T-helper 1 cell (primary cell): Measurements from ENCODE around the gene STAMBP.
"Not testable (repeated sequence)": the region's sequence is repeated elsewhere in the genome, so short reads cannot be mapped to it uniquely, and the experiment has no call there.

Experiments
- DNase-seq, 5 donors: peaks; one replicate each; pipeline ENCODE4 v3.0.0-alpha.2; 2012 to 2020

The STAMBP gene

GRCh38 chr2:73888388-73888787, 59.6 kb downstream of the STAMBP start:
- DNase-seq = no peak

GRCh38 chr2:73889206-73889605, 60.4 kb downstream of the STAMBP start:
- no peak for DNase-seq

- DNase-seq = no peak
Observed at GRCh38 chr2:73890301-73891092, 61.7 kb downstream of the STAMBP start.

- DNase-seq = no peak
Observed at GRCh38 chr2:73891276-73891901, 62.6 kb downstream of the STAMBP start.

- DNase-seq = no peak
Observed at GRCh38 chr2:73892631-73893329, 64.0 kb downstream of the STAMBP start, which contains the start of gene ACTG2. TSS of gene ACTG2 (plus strand) at chr2:73893008. CDS start at chr2:73901312, 8,304 bp downstream.

GRCh38 chr2:73893764-73894474, 65.2 kb downstream of the STAMBP start:
- DNase-seq = no peak

GRCh38 chr2:73894475-73894850, 65.7 kb downstream of the STAMBP start:
- DNase-seq = no peak

GRCh38 chr2:73894877-73895276, 66.1 kb downstream of the STAMBP start:
- DNase-seq = no peak

GRCh38 chr2:73895473-73895872, 66.7 kb downstream of the STAMBP start:
- no peak for DNase-seq

- peak in 1 of 5 donors; percentile 48 for DNase-seq
Observed at GRCh38 chr2:73896362-73897239, 67.8 kb downstream of the STAMBP start.

GRCh38 chr2:73897240-73897583, 68.5 kb downstream of the STAMBP start:
- DNase-seq = no peak

- no peak for DNase-seq
Observed at GRCh38 chr2:73897934-73898333, 69.2 kb downstream of the STAMBP start.

GRCh38 chr2:73899801-73900336, 71.1 kb downstream of the STAMBP start:
- no peak for DNase-seq

- DNase-seq = no peak
Observed at GRCh38 chr2:73901143-73901542, 72.4 kb downstream of the STAMBP start.

GRCh38 chr2:73902284-73902683, 73.5 kb downstream of the STAMBP start:
- no peak for DNase-seq

GRCh38 chr2:73903313-73903712, 74.6 kb downstream of the STAMBP start:
- DNase-seq = no peak

- not testable (repeated sequence) for DNase-seq
Observed at GRCh38 chr2:73903949-73904613, 75.3 kb downstream of the STAMBP start.

GRCh38 chr2:73904952-73905351, 76.2 kb downstream of the STAMBP start:
- DNase-seq = no peak

GRCh38 chr2:73906847-73907505, 78.2 kb downstream of the STAMBP start:
- DNase-seq = no peak

- DNase-seq = peak in 4 of 5 donors; percentile 21 to 51 (median 34)
Observed at GRCh38 chr2:73907840-73908452, 79.2 kb downstream of the STAMBP start.
